Skeletal muscle satellite cell (primary cell): ENCODE measurements around the gene GOT1.

Source experiments
- H3K27me3 ChIP-seq: 2 replicates; pipeline ENCODE4 v1.7.0; 2013; ENCODE audit warnings: low read length; ENCODE audit not compliant: control insufficient read depth, insufficient read depth
- H3K36me3 ChIP-seq: 2 replicates; pipeline ENCODE4 v1.7.0; 2013; ENCODE audit warnings: mild to moderate bottlenecking, control low read depth, low read length; ENCODE audit not compliant: insufficient read depth
- H3K4me1 ChIP-seq: 2 replicates; pipeline ENCODE4 v1.7.0; 2013; ENCODE audit warnings: low read length; ENCODE audit not compliant: control insufficient read depth, insufficient read depth
- H3K4me2 ChIP-seq: 2 replicates; pipeline ENCODE4 v1.7.0; 2013; ENCODE audit warnings: mild to moderate bottlenecking, low read length
- H3K4me3 ChIP-seq: 2 replicates; pipeline ENCODE4 v1.7.0; 2013; ENCODE audit warnings: low read length
- H3K9ac ChIP-seq: 2 replicates; pipeline ENCODE4 v1.7.0; 2013; ENCODE audit warnings: mild to moderate bottlenecking, low read depth, low read length, moderate library complexity
- H3K9me3 ChIP-seq: replicated peaks from 2 replicates; pipeline ENCODE4 v1.7.0; 2013; ENCODE audit warnings: mild to moderate bottlenecking, control low read depth, low read length

The GOT1 gene

GRCh38 chr10:99432047-99432446 is 1.6 kb upstream of the GOT1 start:
- Histone ChIP-seq H3K9me3 (no peaks in the 10 kb centered on the region), H3K4me3 (peak overlapping the region; percentile 91), H3K36me3 (peaks cover 2% of the 10 kb centered on the region), H3K4me1 (peaks cover 9% of the 10 kb centered on the region), H3K27me3 (no peaks in the 10 kb centered on the region), H3K4me2 (peak overlapping the region; percentile 91), H3K9ac (no peak overlapping the region)

DNA sequence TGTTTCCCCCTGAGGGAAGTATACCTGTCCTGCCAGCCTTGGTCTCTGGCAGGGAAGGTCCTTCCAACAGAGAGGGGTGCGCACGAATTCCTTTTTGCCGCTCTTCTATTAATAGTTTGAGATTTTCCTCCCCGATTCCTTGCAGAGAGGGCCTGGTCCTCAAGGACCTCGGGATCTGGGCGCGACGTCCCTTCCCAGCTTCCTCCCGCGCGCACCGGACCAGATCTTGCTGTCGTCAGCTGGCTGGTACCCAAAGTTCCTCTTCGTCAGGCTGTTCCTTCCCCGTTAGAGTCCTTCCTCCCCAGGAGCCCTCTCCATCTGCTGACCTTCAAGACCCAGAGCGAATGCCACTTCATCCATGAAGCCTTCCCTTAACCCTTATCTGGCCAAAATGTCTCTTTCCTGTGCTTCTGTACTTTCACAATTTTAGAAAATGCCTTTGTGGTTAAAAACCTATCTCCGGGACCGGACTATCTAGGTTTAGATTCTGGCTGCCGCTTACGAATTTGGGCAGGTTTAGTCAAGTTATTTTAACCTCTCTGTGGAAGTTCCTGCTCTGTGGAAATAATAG is 851 bp upstream of the GOT1 start:
- peak overlapping the region; percentile 91 for H3K4me3 ChIP-seq
- H3K27me3 ChIP-seq = no peaks in the 10 kb centered on the region
- H3K9ac ChIP-seq = peak overlapping the region; percentile 89
- H3K4me1 ChIP-seq = peaks cover 9% of the 10 kb centered on the region
- no peaks in the 10 kb centered on the region for H3K9me3 ChIP-seq
- peaks cover 2% of the 10 kb centered on the region for H3K36me3 ChIP-seq
- H3K4me2 ChIP-seq = peak overlapping the region; percentile 91

DNA sequence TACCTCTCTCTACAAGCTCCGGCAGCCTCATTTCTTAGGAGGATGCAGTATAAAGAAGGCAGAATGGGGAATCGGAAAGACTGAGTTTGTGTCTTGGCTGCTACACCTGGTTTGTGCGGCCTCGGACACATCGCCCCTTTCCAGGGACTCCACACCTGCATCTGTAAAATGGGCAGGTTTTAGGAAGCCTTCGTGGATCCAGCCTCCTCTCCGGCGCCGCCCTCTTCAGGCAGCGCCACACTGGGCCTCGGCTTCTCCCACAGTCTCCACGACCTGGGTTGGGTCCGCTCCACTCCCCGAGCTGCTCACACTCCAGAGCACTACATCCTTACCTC is 341 bp downstream of the GOT1 start:
- Histone ChIP-seq H3K9me3 (no peaks in the 10 kb centered on the region), H3K4me3 (peak overlapping the region; percentile 91), H3K4me2 (peak overlapping the region; percentile 87), H3K4me1 (peaks cover 9% of the 10 kb centered on the region), H3K36me3 (peaks cover 9% of the 10 kb centered on the region), H3K9ac (peak overlapping the region; percentile 84), H3K27me3 (no peaks in the 10 kb centered on the region)

- Histone ChIP-seq H3K4me3 (peak overlapping the region; percentile 91), H3K4me1 (peaks cover 9% of the 10 kb centered on the region), H3K27me3 (no peaks in the 10 kb centered on the region), H3K9ac (peak overlapping the region; percentile 84), H3K36me3 (peaks cover 12% of the 10 kb centered on the region), H3K9me3 (no peaks in the 10 kb centered on the region), H3K4me2 (peak overlapping the region; percentile 87)
Observed at GRCh38 chr10:99429517-99430095, 818 bp downstream of the GOT1 start.

DNA sequence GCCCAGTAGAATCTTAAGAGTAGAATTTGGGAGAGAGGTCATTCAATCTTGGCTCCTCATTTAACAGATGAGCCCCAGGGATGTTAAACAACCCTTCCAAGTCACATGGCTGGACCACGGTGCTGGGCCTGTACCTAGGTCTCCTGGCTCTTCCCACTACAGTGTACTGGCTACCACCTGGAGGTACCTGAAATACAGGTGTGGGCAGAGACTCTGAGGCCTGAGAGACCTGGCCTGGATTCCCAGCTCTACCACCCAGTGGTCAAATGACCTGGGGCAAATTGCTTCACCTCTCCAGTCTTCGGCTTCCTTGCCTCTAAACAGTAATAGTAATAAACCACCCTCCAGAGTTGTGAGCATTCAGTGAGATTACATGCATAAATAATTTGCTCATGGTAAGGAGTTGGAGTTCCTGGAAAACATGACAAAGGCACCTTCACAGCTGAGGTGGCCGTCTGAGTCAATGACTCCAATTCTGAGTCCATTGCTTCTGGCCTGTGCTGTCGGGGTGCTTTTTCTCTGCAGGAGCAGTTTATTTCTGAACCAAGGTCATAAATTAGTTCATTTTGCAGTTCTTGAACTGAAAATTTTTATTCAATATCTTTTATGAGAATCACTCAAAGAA is 2.7 kb downstream of the GOT1 start:
- no peak overlapping the region for H3K4me2 ChIP-seq
- peaks cover 9% of the 10 kb centered on the region for H3K4me1 ChIP-seq
- H3K36me3 ChIP-seq = peaks cover 9% of the 10 kb centered on the region
- no peak overlapping the region for H3K9ac ChIP-seq
- no peaks in the 10 kb centered on the region for H3K9me3 ChIP-seq
- no peaks in the 10 kb centered on the region for H3K27me3 ChIP-seq
- no peak overlapping the region for H3K4me3 ChIP-seq

DNA sequence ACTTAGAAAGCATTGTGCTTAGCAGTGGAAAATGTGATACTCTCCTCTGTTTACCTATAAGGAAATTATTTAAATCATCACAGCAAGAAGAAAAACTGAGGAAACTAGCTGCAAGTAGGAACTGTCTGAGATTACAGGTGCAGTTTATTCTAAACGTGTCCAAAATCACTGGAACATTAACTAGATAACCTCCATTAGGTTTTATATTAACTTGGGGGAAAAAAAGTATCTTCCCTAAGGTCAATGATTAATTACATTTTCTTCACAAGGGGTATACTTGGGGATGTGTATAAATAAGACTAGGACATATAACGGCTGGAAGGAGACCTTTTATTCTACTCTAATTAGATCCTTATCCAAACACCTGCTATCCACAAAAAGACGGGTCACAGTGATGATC is 3.7 kb downstream of the GOT1 start:
- H3K4me2 ChIP-seq = no peak overlapping the region
- H3K9me3 ChIP-seq = no peaks in the 10 kb centered on the region
- H3K4me1 ChIP-seq = peaks cover 9% of the 10 kb centered on the region
- no peaks in the 10 kb centered on the region for H3K27me3 ChIP-seq
- H3K4me3 ChIP-seq = no peak overlapping the region
- no peak overlapping the region for H3K9ac ChIP-seq
- H3K36me3 ChIP-seq = peaks cover 9% of the 10 kb centered on the region

DNA sequence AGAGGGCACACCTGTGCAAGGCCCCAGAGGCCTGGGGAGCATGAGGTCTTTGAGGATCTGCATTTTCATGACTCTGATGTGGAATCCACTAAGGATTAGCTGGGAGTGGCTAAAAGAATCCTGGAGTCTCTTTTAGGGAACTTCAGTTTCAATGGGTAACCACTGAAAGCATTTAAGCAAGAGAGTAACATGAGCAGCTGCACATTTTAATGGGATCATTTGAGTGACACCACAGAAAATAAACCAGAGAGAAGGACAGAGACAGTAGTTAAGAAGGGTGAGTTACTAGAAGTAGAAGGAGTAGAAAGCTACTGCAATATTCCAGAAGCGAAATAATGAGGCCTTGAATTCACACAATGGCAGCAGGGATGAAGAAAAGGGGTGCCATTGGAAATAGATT is 5.2 kb downstream of the GOT1 start:
- H3K4me2 ChIP-seq = no peak overlapping the region

GRCh38 chr10:99424656-99425055 is 5.8 kb downstream of the GOT1 start:
- H3K27me3 ChIP-seq = no peaks in the 10 kb centered on the region
- H3K4me3 ChIP-seq = no peak overlapping the region
- no peak overlapping the region for H3K4me2 ChIP-seq
- H3K9ac ChIP-seq = no peak overlapping the region
- H3K4me1 ChIP-seq = peaks cover 5% of the 10 kb centered on the region
- peaks cover 15% of the 10 kb centered on the region for H3K36me3 ChIP-seq
- H3K9me3 ChIP-seq = no peaks in the 10 kb centered on the region

More for the DNA sequence above, 5.2 kb downstream of the GOT1 start:
- Histone ChIP-seq H3K4me1 (peaks cover 9% of the 10 kb centered on the region), H3K4me3 (no peak overlapping the region), H3K27me3 (no peaks in the 10 kb centered on the region), H3K9ac (no peak overlapping the region), H3K36me3 (peaks cover 13% of the 10 kb centered on the region), H3K9me3 (no peaks in the 10 kb centered on the region)

GRCh38 chr10:99422529-99423096 is 7.8 kb downstream of the GOT1 start:
- no peaks in the 10 kb centered on the region for H3K27me3 ChIP-seq
- H3K9me3 ChIP-seq = no peaks in the 10 kb centered on the region
- no peak overlapping the region for H3K4me3 ChIP-seq
- H3K4me2 ChIP-seq = no peak overlapping the region
- H3K36me3 ChIP-seq = peaks cover 23% of the 10 kb centered on the region
- no peaks in the 10 kb centered on the region for H3K4me1 ChIP-seq
- no peak overlapping the region for H3K9ac ChIP-seq

GRCh38 chr10:99421233-99421739 is 9.1 kb downstream of the GOT1 start:
- Histone ChIP-seq H3K36me3 (peaks cover 23% of the 10 kb centered on the region), H3K4me1 (no peaks in the 10 kb centered on the region), H3K4me2 (no peak overlapping the region), H3K9me3 (no peaks in the 10 kb centered on the region), H3K9ac (no peak overlapping the region), H3K4me3 (no peak overlapping the region), H3K27me3 (no peaks in the 10 kb centered on the region)

DNA sequence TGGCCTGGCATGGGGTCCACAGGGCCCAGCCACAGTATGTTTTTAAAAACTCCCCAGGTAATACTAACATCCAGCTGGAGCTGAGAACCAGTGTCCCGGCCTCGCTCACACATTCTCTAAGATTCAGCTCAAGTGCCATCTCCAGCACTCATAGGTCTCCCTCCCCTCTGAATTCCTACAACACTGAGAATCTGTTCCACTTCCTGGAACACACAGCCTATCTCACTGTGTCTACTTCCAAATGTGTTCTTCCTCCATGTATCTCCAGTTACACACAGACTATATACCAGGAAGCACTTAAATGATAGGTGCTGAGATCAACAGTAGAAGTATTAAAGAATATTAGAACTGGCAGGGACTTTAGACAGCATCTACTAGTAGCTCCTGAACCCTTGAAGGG is 10.7 kb downstream of the GOT1 start:
- no peak overlapping the region for H3K4me3 ChIP-seq
- peaks cover 13% of the 10 kb centered on the region for H3K36me3 ChIP-seq
- H3K4me1 ChIP-seq = no peaks in the 10 kb centered on the region
- no peaks in the 10 kb centered on the region for H3K27me3 ChIP-seq
- H3K9me3 ChIP-seq = no peaks in the 10 kb centered on the region
- H3K9ac ChIP-seq = no peak overlapping the region
- H3K4me2 ChIP-seq = no peak overlapping the region
